Measurements from ENCODE around the gene TMEM38A.
"Not testable (repeated sequence)": the region's sequence is repeated elsewhere in the genome, so short reads cannot be mapped to it uniquely, and the experiment has no call there.

The TMEM38A gene

DNA sequence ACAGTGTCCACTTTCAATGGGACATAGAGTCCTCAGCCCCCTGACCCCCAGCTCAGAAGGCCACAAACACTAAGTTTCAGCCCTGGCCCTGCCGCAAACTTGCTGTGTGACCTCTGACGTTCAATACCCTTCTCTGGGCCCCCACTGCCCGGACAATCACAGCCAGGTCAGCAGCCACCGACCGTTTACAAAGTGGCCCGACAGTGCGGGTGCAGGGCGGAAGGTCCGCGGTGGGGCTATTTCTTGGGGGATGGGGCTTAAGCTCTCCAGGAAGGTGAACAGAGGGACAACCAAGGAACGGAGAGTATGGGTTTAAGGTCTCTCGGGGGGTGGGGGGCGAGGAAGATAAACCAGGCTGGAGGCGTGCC is 1.5 kb upstream of the TMEM38A start:
- peak overlapping the region; percentile 93 for H3K9ac ChIP-seq (ENCODE audit: low read depth, low read length)
- peak overlapping the region; percentile 94 for H3K4me3 ChIP-seq (ENCODE audit: low read length)
- peaks cover 16% of the 10 kb centered on the region for H3K27me3 ChIP-seq (ENCODE audit: insufficient read depth, low read length)
- 3% methylated on average over 14 of the region's 14 CpGs for WGBS
- peaks cover 43% of the 10 kb centered on the region for H3K36me3 ChIP-seq (ENCODE audit: insufficient read depth, low read length)
- no peak overlapping the region; the same call in 1 of the 2 replicates for H3K27ac ChIP-seq (ENCODE audit: low read depth, low read length)
- H3K9me3 ChIP-seq (ENCODE audit: insufficient read depth, low read depth, low read length), result no peaks in the 10 kb centered on the region
- no peaks in the 10 kb centered on the region for H3K4me1 ChIP-seq (ENCODE audit: insufficient read depth, low read length)

DNA sequence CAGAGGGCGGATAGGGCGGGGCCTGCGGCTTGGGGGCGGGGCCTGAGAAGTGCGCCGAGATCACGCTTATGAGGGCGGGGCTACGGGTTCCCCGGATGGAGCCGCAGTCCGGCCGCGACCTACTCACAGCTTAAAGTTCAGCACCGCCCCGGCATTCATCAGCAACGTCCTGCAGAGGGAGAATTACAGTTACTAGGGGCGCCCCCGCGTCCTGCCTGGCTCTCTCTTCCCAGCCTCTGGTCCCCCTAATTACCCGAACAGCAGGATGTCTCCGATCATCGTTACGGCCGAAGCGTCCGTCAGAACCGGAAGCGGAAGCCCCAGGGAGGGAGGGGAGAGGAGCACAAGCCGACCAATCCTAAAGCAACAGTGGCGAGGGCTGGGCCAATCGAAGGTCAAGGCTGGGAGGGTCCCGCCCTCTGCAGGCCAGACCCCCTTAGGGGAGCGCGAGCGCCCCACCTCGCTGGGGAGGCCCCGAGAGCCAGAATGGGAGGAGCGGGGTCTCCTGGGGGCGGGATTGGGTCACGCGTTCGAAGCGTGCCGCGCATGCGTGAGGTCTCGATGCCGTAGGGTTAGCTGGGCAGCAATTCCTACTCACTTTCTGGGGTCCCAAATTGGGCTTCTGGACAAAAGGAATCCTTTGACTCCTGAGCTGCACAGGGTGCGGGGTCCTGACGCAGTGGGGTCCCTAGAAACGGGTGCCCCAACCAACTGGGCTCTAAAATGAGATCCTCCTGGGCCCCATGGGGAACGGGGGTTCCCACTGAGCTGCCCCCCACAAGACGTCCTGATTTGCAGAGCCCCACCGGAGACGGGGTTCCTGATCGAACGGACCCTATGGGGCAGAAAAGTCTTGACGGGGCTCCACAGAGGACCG is 869 bp upstream of the TMEM38A start, which contains the start of gene SMIM7:
SMIM7 (minus strand) TSS at position 313 of the 877 bp plus-strand sequence; CDS start at position 279, 34 bp downstream.
- H3K36me3 ChIP-seq (ENCODE audit: insufficient read depth, low read length), result peaks cover 37% of the 10 kb centered on the region
- peak within 1 kb of the TSS; percentile 97 for H3K27ac ChIP-seq (ENCODE audit: low read depth, low read length)
- peak within 1 kb of the TSS; percentile 94 for H3K4me3 ChIP-seq (ENCODE audit: low read length)
- under 1% methylated on average over 60 of the region's 60 CpGs for WGBS
- H3K27me3 ChIP-seq (ENCODE audit: insufficient read depth, low read length), result peaks cover 16% of the 10 kb centered on the region
- H3K9ac ChIP-seq (ENCODE audit: low read depth, low read length), result peak within 1 kb of the TSS; percentile 93
- H3K4me1 ChIP-seq (ENCODE audit: insufficient read depth, low read length), result no peaks in the 10 kb centered on the region
- H3K9me3 ChIP-seq (ENCODE audit: insufficient read depth, low read depth, low read length), result no peaks in the 10 kb centered on the region

GRCh38 chr19:16661480-16662034 is 618 bp downstream of the TMEM38A start:
- Histone ChIP-seq H3K36me3 (ENCODE audit: insufficient read depth, low read length) (peaks cover 24% of the 10 kb centered on the region), H3K4me3 (ENCODE audit: low read length) (peak overlapping the region; percentile 94), H3K4me1 (ENCODE audit: insufficient read depth, low read length) (no peaks in the 10 kb centered on the region), H3K27me3 (ENCODE audit: insufficient read depth, low read length) (peaks cover 16% of the 10 kb centered on the region), H3K27ac (ENCODE audit: low read depth, low read length) (no peak overlapping the region), H3K9me3 (ENCODE audit: insufficient read depth, low read depth, low read length) (no peaks in the 10 kb centered on the region), H3K9ac (ENCODE audit: low read depth, low read length) (peak overlapping the region; percentile 35)
- 6% methylated on average over 31 of the region's 31 CpGs for whole genome bisulfite sequencing

GRCh38 chr19:16668176-16668575 is 7.2 kb downstream of the TMEM38A start:
- Histone ChIP-seq H3K27me3 (ENCODE audit: insufficient read depth, low read length) (no peaks in the 10 kb centered on the region), H3K36me3 (ENCODE audit: insufficient read depth, low read length) (no peaks in the 10 kb centered on the region), H3K4me3 (ENCODE audit: low read length) (no peak overlapping the region), H3K27ac (ENCODE audit: low read depth, low read length) (no peak overlapping the region), H3K9ac (ENCODE audit: low read depth, low read length) (no peak overlapping the region), H3K4me1 (ENCODE audit: insufficient read depth, low read length) (no peaks in the 10 kb centered on the region), H3K9me3 (ENCODE audit: insufficient read depth, low read depth, low read length) (no peaks in the 10 kb centered on the region)
- 96% methylated on average over 5 of the region's 5 CpGs for WGBS

DNA sequence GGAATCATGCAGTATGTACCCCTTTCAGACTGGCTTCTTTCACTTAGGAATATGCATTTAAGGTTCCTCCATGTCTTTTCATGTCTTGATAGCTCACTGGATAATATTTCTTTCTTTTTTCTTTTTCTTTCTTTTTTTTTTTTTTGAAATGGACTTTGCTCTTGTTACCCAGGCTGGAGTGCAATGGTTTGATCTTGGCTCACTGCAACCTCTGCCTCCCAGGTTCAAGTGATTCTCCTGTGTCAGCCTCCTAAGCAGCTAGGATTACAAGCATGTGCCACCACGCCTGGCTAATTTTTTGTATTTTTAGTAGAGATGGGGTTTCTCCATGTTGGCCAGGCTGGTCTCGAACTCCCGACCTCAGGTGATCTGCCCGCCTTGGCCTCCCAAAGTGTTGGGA is 7.8 kb downstream of the TMEM38A start:
- WGBS, result 96% methylated on average over 4 of the region's 4 CpGs
- H3K27me3 ChIP-seq (ENCODE audit: insufficient read depth, low read length); H3K4me3 ChIP-seq (ENCODE audit: low read length); H3K4me1 ChIP-seq (ENCODE audit: insufficient read depth, low read length); H3K36me3 ChIP-seq (ENCODE audit: insufficient read depth, low read length); H3K9me3 ChIP-seq (ENCODE audit: insufficient read depth, low read depth, low read length); H3K27ac ChIP-seq (ENCODE audit: low read depth, low read length); H3K9ac ChIP-seq (ENCODE audit: low read depth, low read length): not testable (repeated sequence)

DNA sequence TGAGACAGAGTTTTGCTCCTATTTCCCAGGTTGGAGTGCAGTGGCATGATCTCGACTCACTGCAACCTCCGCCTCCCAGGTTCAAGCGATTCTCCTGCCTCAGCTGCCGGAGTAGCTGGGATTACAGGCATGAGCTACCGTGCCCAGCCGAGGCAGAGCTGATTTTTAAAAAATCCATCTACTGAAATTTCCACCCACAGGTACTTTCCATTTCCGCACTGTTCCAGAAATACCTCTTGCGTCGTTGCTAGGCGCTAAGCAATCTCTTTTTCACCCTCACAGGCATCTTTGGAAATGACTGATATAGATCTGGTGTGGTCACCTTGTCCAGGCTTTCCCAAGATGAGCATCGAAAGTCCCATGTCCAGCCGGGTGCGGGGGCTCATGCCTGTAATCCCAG is 9.4 kb downstream of the TMEM38A start:
- H3K9me3 ChIP-seq (ENCODE audit: insufficient read depth, low read depth, low read length), result no peaks in the 10 kb centered on the region
- H3K4me3 ChIP-seq (ENCODE audit: low read length), result no peak overlapping the region
- no peaks in the 10 kb centered on the region for H3K36me3 ChIP-seq (ENCODE audit: insufficient read depth, low read length)
- 97% methylated on average over 13 of the region's 13 CpGs for WGBS
- H3K4me1 ChIP-seq (ENCODE audit: insufficient read depth, low read length), result no peaks in the 10 kb centered on the region
- H3K27ac ChIP-seq (ENCODE audit: low read depth, low read length), result no peak overlapping the region
- no peaks in the 10 kb centered on the region for H3K27me3 ChIP-seq (ENCODE audit: insufficient read depth, low read length)
- H3K9ac ChIP-seq (ENCODE audit: low read depth, low read length), result no peak overlapping the region

DNA sequence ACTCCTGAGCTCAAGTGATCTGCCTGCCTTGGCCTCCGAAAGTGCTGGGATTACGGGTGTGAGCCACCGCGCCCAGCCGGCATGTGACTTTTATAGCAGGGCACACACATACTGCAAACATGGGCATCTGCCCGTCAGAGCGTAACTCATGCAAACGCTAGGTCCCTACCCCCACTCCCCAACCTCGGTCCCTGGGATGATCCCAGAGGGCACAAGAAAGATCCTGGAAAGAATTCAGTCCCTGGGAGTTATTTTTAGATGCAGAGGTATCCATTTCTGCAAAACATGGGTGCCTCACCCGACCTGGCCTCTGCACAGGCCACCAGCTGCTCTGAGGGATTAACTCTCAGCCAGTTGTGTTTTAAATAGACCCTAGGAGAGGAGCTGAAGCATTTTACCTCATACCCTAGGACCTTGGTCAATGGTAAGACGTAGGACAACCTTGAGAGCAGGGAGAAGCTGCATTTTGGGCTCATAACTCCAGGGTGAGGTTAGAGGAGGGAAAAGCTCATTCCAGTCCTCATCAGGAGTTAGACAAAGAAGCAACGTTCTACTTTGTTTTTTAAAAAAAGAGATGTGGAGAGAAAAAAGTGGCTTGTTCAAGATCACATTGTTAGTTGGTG is 10.8 kb downstream of the TMEM38A start:
- H3K4me3 ChIP-seq (ENCODE audit: low read length), result no peak overlapping the region
- H3K9ac ChIP-seq (ENCODE audit: low read depth, low read length), result no peak overlapping the region
- H3K4me1 ChIP-seq (ENCODE audit: insufficient read depth, low read length), result no peaks in the 10 kb centered on the region
- 94% methylated on average over 12 of the region's 12 CpGs for WGBS
- H3K36me3 ChIP-seq (ENCODE audit: insufficient read depth, low read length), result no peaks in the 10 kb centered on the region
- H3K9me3 ChIP-seq (ENCODE audit: insufficient read depth, low read depth, low read length), result no peaks in the 10 kb centered on the region
- H3K27ac ChIP-seq (ENCODE audit: low read depth, low read length), result no peak overlapping the region
- no peaks in the 10 kb centered on the region for H3K27me3 ChIP-seq (ENCODE audit: insufficient read depth, low read length)

DNA sequence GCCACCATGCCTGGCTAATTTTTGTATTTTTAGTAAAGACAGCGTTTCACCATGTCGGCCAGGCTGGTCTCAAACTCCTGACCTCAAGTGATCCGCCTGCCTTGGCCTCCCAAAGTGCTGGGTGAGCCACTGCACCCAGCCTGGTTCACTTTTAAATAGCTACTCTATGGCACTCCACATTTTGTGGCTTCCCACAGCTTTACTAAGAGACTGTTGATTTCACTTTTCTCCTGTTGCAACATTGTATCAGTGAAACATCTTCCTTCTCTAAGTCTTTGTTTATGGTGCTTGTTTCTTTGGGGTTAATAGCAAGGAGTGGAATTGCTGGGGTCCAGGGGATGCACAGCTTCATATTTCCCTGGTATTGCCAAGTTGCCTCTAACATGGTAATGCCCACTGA is 12.3 kb downstream of the TMEM38A start:
- Histone ChIP-seq H3K9me3 (ENCODE audit: insufficient read depth, low read depth, low read length) (no peaks in the 10 kb centered on the region), H3K4me1 (ENCODE audit: insufficient read depth, low read length) (no peaks in the 10 kb centered on the region), H3K4me3 (ENCODE audit: low read length) (no peak overlapping the region), H3K36me3 (ENCODE audit: insufficient read depth, low read length) (peaks cover 3% of the 10 kb centered on the region; the same call in 1 of the 2 replicates), H3K27me3 (ENCODE audit: insufficient read depth, low read length) (no peaks in the 10 kb centered on the region), H3K9ac (ENCODE audit: low read depth, low read length) (no peak overlapping the region), H3K27ac (ENCODE audit: low read depth, low read length) (no peak overlapping the region)
- 92% methylated on average over 3 of the region's 3 CpGs for WGBS

- not testable (repeated sequence) for H3K9me3 ChIP-seq (ENCODE audit: insufficient read depth, low read depth, low read length); H3K4me3 ChIP-seq (ENCODE audit: low read length); H3K27me3 ChIP-seq (ENCODE audit: insufficient read depth, low read length); H3K36me3 ChIP-seq (ENCODE audit: insufficient read depth, low read length); H3K9ac ChIP-seq (ENCODE audit: low read depth, low read length); H3K4me1 ChIP-seq (ENCODE audit: insufficient read depth, low read length); H3K27ac ChIP-seq (ENCODE audit: low read depth, low read length)
- WGBS, result 95% methylated on average over 4 of the region's 4 CpGs
Observed at GRCh38 chr19:16673839-16674238, 12.9 kb downstream of the TMEM38A start.

- Histone ChIP-seq H3K9me3 (ENCODE audit: insufficient read depth, low read depth, low read length) (no peaks in the 10 kb centered on the region), H3K4me3 (ENCODE audit: low read length) (no peak overlapping the region), H3K27me3 (ENCODE audit: insufficient read depth, low read length) (no peaks in the 10 kb centered on the region), H3K9ac (ENCODE audit: low read depth, low read length) (no peak overlapping the region), H3K36me3 (ENCODE audit: insufficient read depth, low read length) (peaks cover 15% of the 10 kb centered on the region), H3K4me1 (ENCODE audit: insufficient read depth, low read length) (no peaks in the 10 kb centered on the region), H3K27ac (ENCODE audit: low read depth, low read length) (no peak overlapping the region)
- 94% methylated on average over 14 of the region's 15 CpGs for whole genome bisulfite sequencing
Observed at GRCh38 chr19:16676101-16676798, 15.3 kb downstream of the TMEM38A start.

DNA sequence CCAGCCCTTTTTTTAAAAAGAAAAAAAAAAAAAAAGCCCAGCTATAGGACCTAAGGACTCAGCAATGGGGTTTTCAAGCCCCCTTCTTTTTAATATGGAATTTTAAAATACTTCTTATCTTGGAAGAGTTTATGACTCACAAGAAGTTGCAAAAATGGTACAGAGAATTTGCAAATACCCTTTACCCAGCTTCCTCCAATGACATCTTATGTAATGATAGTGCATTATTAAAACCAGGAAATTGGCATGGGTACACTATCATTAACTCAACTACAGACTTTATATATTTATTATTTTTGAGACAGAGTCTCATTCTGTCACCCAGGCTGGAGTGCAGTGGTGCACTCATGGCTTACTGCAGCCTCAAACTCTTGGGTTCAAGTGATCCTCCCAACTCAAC is 16.1 kb downstream of the TMEM38A start:
- H3K9me3 ChIP-seq (ENCODE audit: insufficient read depth, low read depth, low read length), result no peaks in the 10 kb centered on the region
- H3K27ac ChIP-seq (ENCODE audit: low read depth, low read length), result no peak overlapping the region
- no peaks in the 10 kb centered on the region for H3K27me3 ChIP-seq (ENCODE audit: insufficient read depth, low read length)
- H3K36me3 ChIP-seq (ENCODE audit: insufficient read depth, low read length), result peaks cover 21% of the 10 kb centered on the region
- H3K4me1 ChIP-seq (ENCODE audit: insufficient read depth, low read length), result no peaks in the 10 kb centered on the region
- no peak overlapping the region for H3K9ac ChIP-seq (ENCODE audit: low read depth, low read length)
- no peak overlapping the region for H3K4me3 ChIP-seq (ENCODE audit: low read length)

Data from HUES64 (cell line).